Duodenal mucosa (tissue), 2 donors: Measurements from ENCODE around the gene HABP2.

ENCODE experiments used
- H3K27ac ChIP-seq: one replicate; pipeline ENCODE4 v1.7.0; 2013; ENCODE audit warnings: low read depth, low read length
- H3K27me3 ChIP-seq, 2 donors: one replicate each; pipeline ENCODE4 v1.7.0; 2013; ENCODE audit warnings: low read length in 2 of 2, control low read depth in 1 of 2; ENCODE audit not compliant: insufficient read depth in 2 of 2, control insufficient read depth in 1 of 2
- H3K36me3 ChIP-seq, 2 donors: one replicate each; pipeline ENCODE4 v1.7.0; 2013; ENCODE audit warnings: low read length in 2 of 2, control low read depth in 1 of 2; ENCODE audit not compliant: insufficient read depth in 2 of 2, control insufficient read depth in 1 of 2
- H3K4me1 ChIP-seq, 2 donors: one replicate each; pipeline ENCODE4 v1.7.0; 2013; ENCODE audit warnings: low read length in 2 of 2, control low read depth in 1 of 2; ENCODE audit not compliant: insufficient read depth in 2 of 2, control insufficient read depth in 1 of 2
- H3K4me3 ChIP-seq, 2 donors: one replicate each; pipeline ENCODE4 v1.7.0; 2013; ENCODE audit warnings: low read length in 2 of 2, low read depth in 1 of 2
- H3K9ac ChIP-seq, 2 donors: one replicate each; pipeline ENCODE4 v1.7.0; 2013; ENCODE audit warnings: low read length in 2 of 2, low read depth in 1 of 2
- H3K9me3 ChIP-seq, 2 donors: one replicate each; pipeline ENCODE4 v1.7.0; 2013; ENCODE audit warnings: low read length in 2 of 2, control low read depth in 1 of 2; ENCODE audit not compliant: control insufficient read depth in 1 of 2

HABP2 gene

DNA sequence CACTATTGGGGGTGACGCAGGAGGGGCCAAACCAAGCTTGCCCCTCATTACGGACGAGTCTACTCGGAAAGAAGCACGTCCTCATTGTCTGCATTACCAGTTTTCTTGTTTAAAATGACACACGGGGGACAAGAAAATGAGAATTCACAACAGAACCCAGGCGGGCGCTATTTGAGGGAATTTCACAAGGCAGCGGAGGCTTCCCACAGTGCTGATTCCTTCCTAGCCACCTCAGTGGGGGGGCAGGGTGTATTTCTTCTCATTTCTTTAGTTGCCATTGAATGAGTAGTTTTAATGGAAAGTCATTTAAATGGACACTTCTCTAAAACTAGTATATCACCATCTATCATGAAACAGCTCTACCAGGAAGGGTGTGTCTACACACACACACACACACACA is 68.1 kb downstream of the HABP2 start:
- Histone ChIP-seq H3K9ac (no peak overlapping the region), H3K27me3 (peaks cover 15 to 18% of the 10 kb centered on the region in 2 donors), H3K36me3 (no peaks in the 10 kb centered on the region), H3K4me3 (no peak overlapping the region), H3K9me3 (no peaks in the 10 kb centered on the region), H3K4me1 (no peaks in the 10 kb centered on the region), H3K27ac (no peak overlapping the region)

DNA sequence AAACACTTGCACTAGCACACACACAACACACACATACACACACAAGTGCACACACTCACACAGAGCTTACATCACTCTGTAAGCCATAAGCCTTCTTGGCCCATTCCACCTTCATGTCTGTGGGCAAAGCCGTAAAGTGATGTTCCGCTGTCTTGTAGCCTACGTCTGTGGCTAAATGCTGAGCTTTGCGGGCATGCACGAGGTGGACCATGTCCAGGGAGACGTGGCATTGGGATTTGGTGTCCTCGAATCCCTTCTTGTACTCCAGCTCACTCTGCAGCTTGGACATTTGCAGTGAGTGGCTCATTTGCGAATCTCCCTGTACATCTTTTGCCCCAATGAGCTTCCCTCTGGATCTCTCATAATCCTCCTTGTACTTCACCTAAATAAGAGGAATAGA is 68.9 kb downstream of the HABP2 start:
- H3K27me3 ChIP-seq, result peaks cover 12 to 14% of the 10 kb centered on the region in 2 donors
- no peaks in the 10 kb centered on the region for H3K4me1 ChIP-seq
- H3K4me3 ChIP-seq, result no peak overlapping the region
- no peak overlapping the region for H3K27ac ChIP-seq
- H3K36me3 ChIP-seq, result no peaks in the 10 kb centered on the region
- no peaks in the 10 kb centered on the region for H3K9me3 ChIP-seq
- no peak overlapping the region for H3K9ac ChIP-seq

DNA sequence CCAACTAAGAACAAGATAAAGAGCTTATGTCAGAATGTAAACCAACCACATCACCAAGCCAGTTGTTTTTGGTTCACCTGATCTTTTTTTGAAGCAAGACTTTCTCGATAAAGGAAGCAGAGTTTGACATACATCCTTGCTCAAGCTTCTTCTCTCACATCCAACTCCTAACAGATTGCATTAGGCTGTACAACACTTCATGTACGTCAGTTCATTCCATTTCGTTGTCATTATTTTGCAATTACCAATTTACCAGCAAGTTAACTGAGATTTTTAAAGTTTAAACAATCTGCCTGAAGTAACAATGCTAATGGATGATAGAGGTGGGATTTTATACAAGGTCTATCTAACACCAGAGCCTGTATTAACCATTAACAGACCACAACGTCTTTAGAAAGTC is 70.0 kb downstream of the HABP2 start:
- Histone ChIP-seq H3K9ac (no peak overlapping the region), H3K27me3 (peaks cover 4 to 9% of the 10 kb centered on the region in 2 donors), H3K27ac (no peak overlapping the region), H3K36me3 (no peaks in the 10 kb centered on the region), H3K4me3 (no peak overlapping the region), H3K4me1 (no peaks in the 10 kb centered on the region), H3K9me3 (no peaks in the 10 kb centered on the region)

DNA sequence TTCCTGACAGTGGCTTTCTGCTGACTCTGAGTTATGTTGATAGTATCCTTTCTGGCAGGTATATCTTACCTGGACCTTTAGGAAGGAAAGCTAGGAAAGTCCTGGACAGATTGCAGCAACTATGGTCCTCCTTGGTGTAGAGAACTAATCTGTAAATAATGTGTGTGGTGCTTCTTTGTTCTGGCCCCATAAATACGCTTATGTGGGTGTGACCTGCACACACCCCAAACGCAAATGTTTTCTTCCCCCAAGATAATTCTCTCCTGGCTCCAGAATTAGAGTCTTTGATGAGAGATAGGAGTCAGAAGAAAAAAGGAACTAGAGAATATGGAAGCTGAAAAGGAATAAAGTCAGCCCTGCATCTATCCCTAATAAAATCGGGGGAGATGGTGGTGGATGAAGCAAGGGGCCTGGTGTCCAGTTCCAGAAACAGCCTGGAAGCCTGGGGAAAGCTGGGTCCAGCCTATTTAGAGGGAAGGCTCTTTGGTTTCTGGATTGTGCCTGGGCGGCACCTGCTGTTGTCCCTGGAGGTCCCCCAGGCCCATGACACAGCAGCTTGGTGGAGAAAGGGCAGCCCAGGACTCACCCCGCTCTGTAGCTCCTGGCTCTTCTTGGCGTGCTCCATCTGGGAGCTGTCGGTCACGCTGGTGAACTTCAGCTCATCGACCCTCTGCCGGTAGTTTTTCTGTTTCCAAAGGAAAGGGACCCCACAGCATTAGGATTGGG is 72.8 kb downstream of the HABP2 start:
- H3K9me3 ChIP-seq, result no peaks in the 10 kb centered on the region
- H3K4me3 ChIP-seq, result no peak overlapping the region
- H3K4me1 ChIP-seq, result no peaks in the 10 kb centered on the region
- peaks cover 4 to 6% of the 10 kb centered on the region in 2 donors for H3K27me3 ChIP-seq
- no peak overlapping the region for H3K9ac ChIP-seq
- no peaks in the 10 kb centered on the region for H3K36me3 ChIP-seq
- H3K27ac ChIP-seq, result no peak overlapping the region

DNA sequence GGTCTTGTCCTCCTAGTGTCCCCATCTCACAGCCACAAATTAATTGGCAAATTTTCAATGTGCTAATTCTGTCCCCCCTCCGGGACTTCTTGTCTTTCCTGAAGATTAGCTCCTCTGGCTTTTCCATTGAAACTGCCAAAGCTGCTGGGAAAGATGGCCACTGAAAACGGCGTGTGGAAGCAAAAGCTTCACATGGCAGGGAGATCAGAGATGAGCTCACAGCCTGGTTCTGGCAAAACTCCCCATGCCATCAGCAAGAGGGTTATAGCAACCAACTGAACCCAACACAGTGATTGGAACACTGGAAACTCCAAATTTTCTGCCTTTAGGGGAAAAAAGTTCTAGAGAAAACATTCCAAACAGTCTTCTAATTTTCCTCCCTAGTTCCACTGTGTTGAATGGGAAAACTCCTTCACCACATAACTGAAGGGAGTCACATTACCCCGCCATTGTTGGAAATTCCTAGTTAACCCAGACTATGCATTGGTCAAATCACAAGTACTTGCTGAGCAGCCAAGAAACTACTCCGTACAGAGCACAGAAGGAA is 74.0 kb downstream of the HABP2 start:
- no peaks in the 10 kb centered on the region for H3K4me1 ChIP-seq
- H3K27me3 ChIP-seq, result peaks cover 4% of the 10 kb centered on the region in 2 donors
- no peak overlapping the region for H3K27ac ChIP-seq
- no peak overlapping the region for H3K9ac ChIP-seq
- no peaks in the 10 kb centered on the region for H3K9me3 ChIP-seq
- no peaks in the 10 kb centered on the region for H3K36me3 ChIP-seq
- H3K4me3 ChIP-seq, result no peak overlapping the region

DNA sequence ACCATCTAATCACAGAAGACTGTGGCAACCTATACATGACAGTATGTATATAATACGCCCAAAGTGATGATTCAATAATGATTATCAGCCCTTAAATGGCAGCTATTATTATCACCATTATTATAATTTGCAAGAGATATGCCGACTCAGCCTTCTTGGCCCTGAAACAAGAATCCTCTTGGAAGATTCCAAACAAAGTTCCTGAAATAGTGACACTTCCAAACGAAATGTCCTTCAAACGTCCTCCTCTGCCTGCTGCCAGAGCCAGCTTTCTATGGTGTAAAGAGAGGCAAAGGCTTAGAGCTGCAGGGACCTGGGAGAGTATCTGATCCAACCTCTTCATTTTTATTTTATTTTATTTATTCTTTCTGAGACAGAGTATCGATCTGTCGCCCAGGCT is 75.0 kb downstream of the HABP2 start:
- H3K4me1 ChIP-seq, result no peaks in the 10 kb centered on the region
- H3K36me3 ChIP-seq, result no peaks in the 10 kb centered on the region
- H3K9ac ChIP-seq, result no peak overlapping the region
- H3K27me3 ChIP-seq, result peaks cover 2 to 3% of the 10 kb centered on the region in 2 donors
- H3K4me3 ChIP-seq, result no peak overlapping the region
- H3K27ac ChIP-seq, result no peak overlapping the region
- no peaks in the 10 kb centered on the region for H3K9me3 ChIP-seq

DNA sequence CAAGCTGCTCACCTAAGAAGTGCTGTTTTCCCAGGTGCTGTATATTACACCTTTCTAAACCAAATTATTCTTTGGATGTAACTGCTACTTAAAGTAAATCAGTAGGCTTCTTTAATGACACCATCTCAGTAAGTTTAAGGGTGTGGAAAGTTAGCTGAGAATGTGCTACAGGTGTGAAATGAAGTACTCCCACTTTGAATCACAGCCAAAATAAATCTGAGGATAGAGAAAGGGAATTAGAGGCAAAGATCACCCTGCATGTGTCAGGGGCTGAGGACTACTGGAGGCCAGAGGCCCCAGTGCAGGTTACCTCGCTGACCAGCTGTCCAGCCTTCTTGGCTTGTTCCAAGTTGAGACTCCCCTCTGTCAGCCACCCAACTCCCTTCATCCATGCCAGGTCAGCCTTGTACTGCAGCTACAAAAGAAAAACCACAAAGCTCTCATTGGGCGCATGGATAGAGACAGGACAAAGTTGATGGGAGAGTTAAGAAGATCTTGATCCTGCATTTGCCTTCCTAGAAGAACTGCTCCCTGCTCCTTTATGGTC is 75.8 kb downstream of the HABP2 start:
- no peaks in the 10 kb centered on the region for H3K4me1 ChIP-seq
- peaks cover 0 to 3% of the 10 kb centered on the region in 2 donors for H3K27me3 ChIP-seq
- H3K9me3 ChIP-seq, result no peaks in the 10 kb centered on the region
- no peak overlapping the region for H3K27ac ChIP-seq
- H3K9ac ChIP-seq, result no peak overlapping the region
- no peaks in the 10 kb centered on the region for H3K36me3 ChIP-seq
- H3K4me3 ChIP-seq, result no peak overlapping the region

DNA sequence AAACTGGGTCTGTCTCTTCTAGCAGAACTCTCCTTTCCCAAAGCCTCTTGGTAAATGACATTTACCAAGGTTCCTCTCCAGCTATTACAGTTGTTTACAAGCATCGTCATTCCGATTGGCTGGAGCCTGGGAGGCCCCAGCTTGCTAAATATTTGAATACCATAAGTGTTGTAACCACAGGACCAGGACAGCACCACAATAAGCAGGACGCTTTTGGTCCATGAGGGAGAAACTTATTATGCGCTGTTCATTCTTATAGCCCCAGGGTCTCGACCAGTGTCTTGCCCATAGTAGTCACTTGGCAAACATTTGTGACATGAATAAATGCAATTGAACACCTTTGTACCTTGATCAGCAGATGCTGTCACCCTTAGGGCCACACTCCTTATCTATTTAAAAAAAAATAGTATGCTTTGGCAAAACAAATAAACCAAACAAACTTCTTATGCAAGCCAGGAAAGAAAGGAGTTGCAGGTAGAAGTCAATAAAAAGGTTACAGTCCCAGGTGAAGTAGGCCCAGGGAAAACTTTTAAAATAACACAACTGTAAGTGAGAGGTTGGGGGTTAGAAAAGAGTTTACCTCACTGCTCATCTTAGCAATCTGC is 78.2 kb downstream of the HABP2 start:
- Histone ChIP-seq H3K4me3 (no peak overlapping the region), H3K9ac (no peak overlapping the region), H3K9me3 (peaks cover 0 to 4% of the 10 kb centered on the region in 2 donors), H3K36me3 (no peaks in the 10 kb centered on the region), H3K27ac (no peak overlapping the region), H3K27me3 (no peaks in the 10 kb centered on the region), H3K4me1 (no peaks in the 10 kb centered on the region)

DNA sequence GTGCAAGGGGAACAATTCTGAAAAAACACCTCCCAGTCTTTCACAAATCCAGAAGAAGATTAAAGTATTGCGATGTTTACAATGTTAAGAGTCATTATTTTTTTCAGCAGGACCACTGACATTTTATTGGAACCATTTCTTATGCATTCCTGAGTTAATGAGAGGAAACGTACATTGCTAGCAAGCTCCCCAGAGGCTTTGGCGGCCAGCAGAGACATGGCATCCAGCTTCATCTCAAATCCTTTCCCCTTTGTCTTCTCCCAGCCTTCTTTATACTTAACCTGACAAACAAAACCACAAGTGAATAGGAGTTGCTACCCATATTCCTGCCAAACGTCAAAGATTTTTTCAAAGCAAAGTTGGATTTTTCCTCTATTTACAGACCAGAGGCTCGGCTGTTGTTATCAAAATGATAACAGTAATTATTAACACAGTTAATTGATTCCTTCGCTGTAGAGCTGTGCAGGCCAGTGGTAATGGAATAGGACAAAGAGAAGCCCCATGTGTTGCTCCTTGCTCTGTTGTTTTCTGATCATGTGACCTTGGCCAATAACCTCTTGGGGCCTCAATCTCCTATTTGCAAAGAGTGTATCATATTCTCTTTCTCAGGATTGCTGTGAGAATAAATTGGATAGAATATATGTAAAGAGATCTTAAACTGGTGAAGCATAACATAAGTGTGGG is 79.0 kb downstream of the HABP2 start:
- peaks cover 0 to 4% of the 10 kb centered on the region in 2 donors for H3K9me3 ChIP-seq
- no peaks in the 10 kb centered on the region for H3K4me1 ChIP-seq
- no peak overlapping the region for H3K27ac ChIP-seq
- no peaks in the 10 kb centered on the region for H3K27me3 ChIP-seq
- no peak overlapping the region for H3K9ac ChIP-seq
- no peak overlapping the region for H3K4me3 ChIP-seq
- H3K36me3 ChIP-seq, result no peaks in the 10 kb centered on the region
